Panc1 (cell line): Measurements from ENCODE around the gene GNAI2. TPM values are rescaled to one million over a fixed set of nuclear protein-coding genes. Genes with fewer than 3 reads are reported as not detected.

Source experiments
- ATAC-seq: fragments of 200-7000 bp; cut with Tn5 transposase; 2 replicates; pipeline ENCODE4 v1.9.1; 2020; ENCODE audit warnings: mild to moderate bottlenecking, moderate library complexity
- BruUV-seq: library from RNA; stranded (reverse); fragments of 400-500 nt; replicated peaks from 2 replicates; lab custom pipeline; 2021; lab: Mats Ljungman, UMichigan
- CTCF ChIA-PET: fragments of 300-600 bp; sonication (Branson Sonifier 250); formaldehyde crosslinking; loops from one replicate; lab custom pipeline; 2022; ENCODE audit warnings: antibody characterized with exemption; lab: Charles Lee
- POLR2A ChIA-PET: fragments of 300-600 bp; sonication (Branson Sonifier 250); formaldehyde crosslinking; loops from one replicate; lab custom pipeline; 2022; ENCODE audit warnings: antibody characterized with exemption; lab: Charles Lee
- DNase-seq: peaks from one replicate; pipeline ENCODE4 v3.0.0-alpha.2; 2010; ENCODE audit warnings: low read depth, low spot score
- H3K27ac ChIP-seq: 2 replicates; pipeline ENCODE4 v1.5.1; 2011; ENCODE audit warnings: mild to moderate bottlenecking, low read length, inconsistent platforms
- H3K27me3 ChIP-seq: fragments of 200-500 bp; sonication (Bioruptor generic); 2 replicates; pipeline ENCODE4 v1.6.0; 2014; ENCODE audit warnings: low read length, inconsistent platforms; ENCODE audit not compliant: control insufficient read depth, insufficient read depth
- H3K36me3 ChIP-seq: fragments of 200-500 bp; sonication (Bioruptor generic); 2 replicates; pipeline ENCODE4 v1.5.1; 2014; ENCODE audit warnings: inconsistent platforms, mild to moderate bottlenecking, low read length, moderate library complexity; ENCODE audit not compliant: control insufficient read depth, insufficient read depth
- H3K4me1 ChIP-seq: 2 replicates; pipeline ENCODE4 v1.5.1; 2011; ENCODE audit warnings: inconsistent platforms, mild to moderate bottlenecking, low read length, moderate library complexity; ENCODE audit not compliant: control insufficient read depth, insufficient read depth
- H3K4me3 ChIP-seq, 2 experiments: 2 replicates each; pipeline ENCODE4 v1.5.1; 2011 to 2012; ENCODE audit warnings: low read depth in 2 of 2, low read length in 2 of 2, mild to moderate bottlenecking in 2 of 2, inconsistent platforms in 1 of 2, moderate library complexity in 1 of 2
- H3K9me3 ChIP-seq: fragments of 200-500 bp; sonication (Bioruptor generic); 2 replicates; pipeline ENCODE4 v1.5.1; 2014; ENCODE audit warnings: low read depth, mild to moderate bottlenecking, inconsistent platforms, low read length, moderate library complexity; ENCODE audit not compliant: control insufficient read depth, insufficient read depth
- CTCF ChIP-seq: fragments of 450-650 bp; IDR thresholded peaks from 2 replicates; pipeline ENCODE4 v1.5.1; 2017; ENCODE audit warnings: mild to moderate bottlenecking
- POLR2AphosphoS5 ChIP-seq: IDR thresholded peaks from 2 replicates; pipeline ENCODE4 v1.6.1; 2012; ENCODE audit warnings: mild to moderate bottlenecking, low read depth, low read length, moderate library complexity
- SIN3A ChIP-seq: IDR thresholded peaks from 2 replicates; pipeline ENCODE4 v1.6.1; 2012; ENCODE audit warnings: low read depth, mild to moderate bottlenecking, low read length, moderate library complexity, borderline replicate concordance; ENCODE audit not compliant: insufficient read depth
- TCF7L2 ChIP-seq: IDR thresholded peaks from 2 replicates; pipeline ENCODE4 v1.6.1; 2011; ENCODE audit warnings: mild to moderate bottlenecking, low read depth, low read length, inconsistent platforms
- in situ Hi-C: cut with HindIII; loops from 2 replicates; pipeline ENCODE4 v1.10.0; 2016; ENCODE audit warnings: low sequenced_read_pairs, low pct_unique_long_range_greater_than_20kb
- intact Hi-C: fragments of 100-400 bp; cut with micrococcal nuclease; formaldehyde crosslinking; loops from one replicate; pipeline ENCODE4 v1.10.0; 2022; ENCODE audit not compliant: unreplicated experiment
- total RNA-seq: library from RNA; stranded (reverse); gene quantifications from one replicate; pipeline ENCODE4 v1.2.1, GENCODE V29; 2021; ENCODE audit not compliant: unreplicated experiment
- TF ChIP-seq, protein P1 (sequence below), 2 experiments: IDR thresholded peaks; 2 replicates each; pipeline ENCODE4 v1.6.1; 2011 to 2012; ENCODE audit warnings: low read depth in 2 of 2, control low read depth in 1 of 2, low read length in 1 of 2, mild to moderate bottlenecking in 1 of 2, moderate library complexity in 1 of 2; ENCODE audit not compliant: insufficient read depth in 1 of 2

GNAI2 gene
- total RNA-seq, 1 experiment from 2014 or later = 170 TPM

GRCh38 chr3:50204804-50205412, 31.1 kb upstream of the GNAI2 start, which contains the start of gene SLC38A3:
Gene SLC38A3 (plus strand): TSS chr3:50205271. CDS start chr3:50214200, 8,929 bp downstream.
- Histone ChIP-seq H3K4me3 (peak within 1 kb of the TSS; percentile 20 to 41), H3K27me3 (no peaks in the 10 kb centered on the region)
- BruUV-seq = no TSS peak

DNA sequence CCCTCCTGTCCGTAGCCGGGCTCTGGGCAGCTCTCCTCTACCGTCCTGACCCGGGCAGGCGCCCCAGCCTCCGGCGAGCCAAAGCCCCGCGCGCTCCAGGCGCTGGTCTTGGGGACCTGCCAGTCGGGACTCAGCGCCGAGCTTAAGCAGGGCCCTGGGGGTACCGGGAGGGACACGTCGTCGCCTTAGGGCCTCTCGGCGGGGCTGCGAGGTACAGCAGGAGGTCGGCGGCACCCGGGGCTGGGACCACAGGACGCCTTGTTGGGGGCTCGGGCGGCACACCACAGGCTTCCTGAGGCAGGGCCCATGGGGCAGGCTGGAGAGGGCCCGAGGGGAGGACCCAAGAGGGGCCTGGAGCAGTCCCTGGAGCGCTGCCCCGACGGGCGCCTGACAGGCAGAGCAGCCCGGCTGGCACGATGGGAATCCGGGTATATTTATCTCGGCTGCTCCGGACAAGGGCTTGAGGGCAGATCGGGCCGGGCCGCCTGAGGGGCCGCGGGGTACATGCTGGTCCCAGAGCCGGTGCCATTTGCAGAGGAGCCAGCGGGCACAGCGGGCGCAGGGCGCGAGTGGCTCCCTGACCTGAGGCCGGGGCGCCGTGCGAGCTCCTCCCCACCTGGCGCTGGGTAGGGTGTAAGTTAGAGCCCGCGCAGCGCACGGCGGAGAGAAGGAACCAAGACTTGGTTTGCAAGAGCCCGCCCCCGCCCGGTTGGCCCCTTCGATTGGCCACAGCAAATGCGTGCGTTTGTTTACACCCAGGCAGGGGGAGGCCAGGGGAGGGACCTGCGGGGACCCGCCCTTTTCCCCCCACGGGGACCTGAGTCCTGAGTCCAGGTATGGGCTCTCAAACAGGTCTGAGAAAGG, 30.4 kb upstream of the GNAI2 start:
- Histone ChIP-seq H3K4me1 (no peaks in the 10 kb centered on the region; the same call in 1 of the 2 replicates), H3K4me3 (peak overlapping the region; percentile 20 to 41), H3K27me3 (no peaks in the 10 kb centered on the region), H3K9me3 (no peaks in the 10 kb centered on the region), H3K36me3 (no peaks in the 10 kb centered on the region), H3K27ac (no peak overlapping the region)
- ATAC-seq (peak; percentile 56), DNase-seq (no peak)
- ChIA-PET CTCF (no interaction called here), POLR2A (no interaction called here)
- TF ChIP-seq SIN3A (no peak), CTCF (no peak), POLR2AphosphoS5 (no peak), TCF7L2 (no peak)
- TF ChIP-seq, protein P1, sequence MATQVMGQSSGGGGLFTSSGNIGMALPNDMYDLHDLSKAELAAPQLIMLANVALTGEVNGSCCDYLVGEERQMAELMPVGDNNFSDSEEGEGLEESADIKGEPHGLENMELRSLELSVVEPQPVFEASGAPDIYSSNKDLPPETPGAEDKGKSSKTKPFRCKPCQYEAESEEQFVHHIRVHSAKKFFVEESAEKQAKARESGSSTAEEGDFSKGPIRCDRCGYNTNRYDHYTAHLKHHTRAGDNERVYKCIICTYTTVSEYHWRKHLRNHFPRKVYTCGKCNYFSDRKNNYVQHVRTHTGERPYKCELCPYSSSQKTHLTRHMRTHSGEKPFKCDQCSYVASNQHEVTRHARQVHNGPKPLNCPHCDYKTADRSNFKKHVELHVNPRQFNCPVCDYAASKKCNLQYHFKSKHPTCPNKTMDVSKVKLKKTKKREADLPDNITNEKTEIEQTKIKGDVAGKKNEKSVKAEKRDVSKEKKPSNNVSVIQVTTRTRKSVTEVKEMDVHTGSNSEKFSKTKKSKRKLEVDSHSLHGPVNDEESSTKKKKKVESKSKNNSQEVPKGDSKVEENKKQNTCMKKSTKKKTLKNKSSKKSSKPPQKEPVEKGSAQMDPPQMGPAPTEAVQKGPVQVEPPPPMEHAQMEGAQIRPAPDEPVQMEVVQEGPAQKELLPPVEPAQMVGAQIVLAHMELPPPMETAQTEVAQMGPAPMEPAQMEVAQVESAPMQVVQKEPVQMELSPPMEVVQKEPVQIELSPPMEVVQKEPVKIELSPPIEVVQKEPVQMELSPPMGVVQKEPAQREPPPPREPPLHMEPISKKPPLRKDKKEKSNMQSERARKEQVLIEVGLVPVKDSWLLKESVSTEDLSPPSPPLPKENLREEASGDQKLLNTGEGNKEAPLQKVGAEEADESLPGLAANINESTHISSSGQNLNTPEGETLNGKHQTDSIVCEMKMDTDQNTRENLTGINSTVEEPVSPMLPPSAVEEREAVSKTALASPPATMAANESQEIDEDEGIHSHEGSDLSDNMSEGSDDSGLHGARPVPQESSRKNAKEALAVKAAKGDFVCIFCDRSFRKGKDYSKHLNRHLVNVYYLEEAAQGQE (IDR thresholded peaks at IDR 0.05; ENCODE audit: insufficient read depth in 1 of 2, low read depth in 2 of 2, low read length in 1 of 2) = no peak
- BruUV-seq = no TSS peak
- in situ Hi-C loops (no loop called here), intact Hi-C loops (no loop called here)

More at GRCh38 chr3:50204804-50205412, 31.1 kb upstream of the GNAI2 start, which contains the start of gene SLC38A3:
- no peaks in the 10 kb centered on the region; the same call in 1 of the 2 replicates for H3K4me1 ChIP-seq
- TF ChIP-seq POLR2AphosphoS5 (no peak), TCF7L2 (no peak), CTCF (no peak), SIN3A (no peak)
- TF ChIP-seq, protein P1 (IDR thresholded peaks at IDR 0.05; ENCODE audit: insufficient read depth in 1 of 2, low read depth in 2 of 2, low read length in 1 of 2) = no peak
- in situ Hi-C loops (no loop called here), intact Hi-C loops (no loop called here)
- no peaks in the 10 kb centered on the region for H3K36me3 ChIP-seq
- POLR2A ChIA-PET = no interaction called here
- no peaks in the 10 kb centered on the region for H3K9me3 ChIP-seq
- ATAC-seq (peak; percentile 56), DNase-seq (no peak)
- no peak within 1 kb of the TSS for H3K27ac ChIP-seq
- CTCF ChIA-PET = no interaction called here
